Measurements from ENCODE around the gene LITAF.

GRCh38 chr16:11562411-11562810 lies 24.3 kb downstream of the LITAF start:
- TF ChIP-seq CTCF (IDR thresholded peaks at IDR 0.05; ENCODE audit: poor library complexity, severe bottlenecking) (no peak), POLR2AphosphoS5 (IDR thresholded peaks at IDR 0.05) (no peak), EP300 (conservative IDR thresholded peaks at IDR 0.05; ENCODE audit: poor library complexity, severe bottlenecking) (no peak), SMC3 (conservative IDR thresholded peaks at IDR 0.05; ENCODE audit: poor library complexity) (no peak)
